Left hindlimb (tissue), 1 donor: Measurements from ENCODE around the gene NOS2.
"Not testable (repeated sequence)": the region's sequence is repeated elsewhere in the genome, so short reads cannot be mapped to it uniquely, and the experiment has no call there.

Experiments used
- DNase-seq: peaks from one replicate; pipeline ENCODE4 v3.0.0-alpha.2; 2018

The NOS2 gene

GRCh38 chr17:27800522-27800921 is at the start of gene NOS2:
Gene NOS2, minus strand, starts transcription at chr17:27800529. Its CDS starts 1,720 bp downstream, at chr17:27798809.
- DNase-seq, result no peak

- no peak for DNase-seq
Measured at GRCh38 chr17:27849474-27850185, 49.3 kb upstream of the NOS2 start.

- no peak for DNase-seq
Measured at GRCh38 chr17:27848931-27849330, 48.6 kb upstream of the NOS2 start.

- not testable (repeated sequence) for DNase-seq
Measured at GRCh38 chr17:27846808-27847307, 46.5 kb upstream of the NOS2 start.

- DNase-seq, result no peak
Measured at GRCh38 chr17:27846042-27846655, 45.8 kb upstream of the NOS2 start.

- no peak for DNase-seq
Measured at GRCh38 chr17:27845264-27846041, 45.1 kb upstream of the NOS2 start.

GRCh38 chr17:27840688-27841087 is 40.4 kb upstream of the NOS2 start:
- DNase-seq, result no peak

- not testable (repeated sequence) for DNase-seq
Measured at GRCh38 chr17:27840406-27840678, 40.0 kb upstream of the NOS2 start.

GRCh38 chr17:27839571-27840405 is 39.5 kb upstream of the NOS2 start:
- not testable (repeated sequence) for DNase-seq

- not testable (repeated sequence) for DNase-seq
Measured at GRCh38 chr17:27838607-27839006, 38.3 kb upstream of the NOS2 start.

GRCh38 chr17:27837769-27838168 is 37.4 kb upstream of the NOS2 start:
- not testable (repeated sequence) for DNase-seq

- no peak for DNase-seq
Measured at GRCh38 chr17:27836651-27837050, 36.3 kb upstream of the NOS2 start.

- no peak for DNase-seq
Measured at GRCh38 chr17:27834571-27834970, 34.2 kb upstream of the NOS2 start.

GRCh38 chr17:27832831-27833230 is 32.5 kb upstream of the NOS2 start:
- DNase-seq, result no peak

- DNase-seq, result not testable (repeated sequence)
Measured at GRCh38 chr17:27829888-27830287, 29.6 kb upstream of the NOS2 start.

- not testable (repeated sequence) for DNase-seq
Measured at GRCh38 chr17:27829143-27829711, 28.9 kb upstream of the NOS2 start.

- no peak for DNase-seq
Measured at GRCh38 chr17:27825459-27825858, 25.1 kb upstream of the NOS2 start.

- DNase-seq, result no peak
Measured at GRCh38 chr17:27824745-27825144, 24.4 kb upstream of the NOS2 start.

GRCh38 chr17:27824176-27824715 is 23.9 kb upstream of the NOS2 start:
- no peak for DNase-seq

- not testable (repeated sequence) for DNase-seq
Measured at GRCh38 chr17:27822108-27822507, 21.8 kb upstream of the NOS2 start.

GRCh38 chr17:27821318-27821717 is 21.0 kb upstream of the NOS2 start:
- no peak for DNase-seq

- no peak for DNase-seq
Measured at GRCh38 chr17:27819145-27819544, 18.8 kb upstream of the NOS2 start.
